A549 (cell line): ENCODE measurements around the gene GPR158. TPM values are rescaled to one million over a fixed set of nuclear protein-coding genes. Genes with fewer than 3 reads are reported as not detected.

Source experiments
- ATAC-seq, 2 experiments: fragments of 200-7000 bp in 1 of 2; fragments of >200 bp in 1 of 2; cut with Nextera tagmentation in 1 of 2; cut with Tn5 transposase in 1 of 2; 3 replicates each; pipeline versions ENCODE4 v1.8.0 to v1.9.1; 2018 to 2020; ENCODE audit warnings: mild to moderate bottlenecking in 1 of 2, moderate library complexity in 1 of 2
- CTCF ChIA-PET: fragments of 300-600 bp; sonication (Branson Sonifier 250); formaldehyde crosslinking; extraction: SDS; loops from one replicate; lab custom pipeline; 2021; ENCODE audit warnings: antibody characterized with exemption, inconsistent platforms; lab: Yijun Ruan, JAX
- POLR2A ChIA-PET: fragments of 350-600 bp; formaldehyde crosslinking; extraction: SDS; loops from one replicate; lab custom pipeline; 2021; ENCODE audit warnings: antibody characterized with exemption, inconsistent platforms; lab: Yijun Ruan, JAX
- DNase-seq, 2 experiments: peaks; one replicate each; pipeline versions ENCODE4 v3.0.0 to v3.0.0-alpha.2; 2011 to 2016; ENCODE audit warnings: low read depth in 1 of 2, low spot score in 1 of 2
- FAIRE-seq: peaks from 2 replicates; lab custom pipeline; 2011; peaks lifted over from hg19 to GRCh38; lab: Jason Lieb, UNC
- H3K27ac ChIP-seq, 2 experiments: fragments of >200 bp; sonication (Bioruptor Twin); formaldehyde crosslinking; 3 replicates each; pipeline ENCODE4 v1.5.1; 2016 to 2017
- H3K4me1 ChIP-seq: fragments of >200 bp; sonication (Bioruptor Twin); formaldehyde crosslinking; 3 replicates; pipeline ENCODE4 v1.6.1; 2016
- H3K4me2 ChIP-seq: fragments of >200 bp; sonication (Bioruptor Twin); formaldehyde crosslinking; 3 replicates; pipeline ENCODE4 v1.6.1; 2016
- H3K4me3 ChIP-seq: fragments of >200 bp; sonication (Bioruptor Twin); formaldehyde crosslinking; 3 replicates; pipeline ENCODE4 v1.5.1; 2016
- H3K9me3 ChIP-seq: fragments of >200 bp; sonication (Bioruptor Twin); formaldehyde crosslinking; 3 replicates; pipeline ENCODE4 v1.6.1; 2016
- CEBPB ChIP-seq, 2 experiments: fragments of >200 bp in 1 of 2; sonication (Bioruptor Twin) in 1 of 2; formaldehyde crosslinking in 1 of 2; IDR thresholded peaks; 2 replicates each; pipeline ENCODE4 v1.6.1; 2012 to 2016
- CHD4 ChIP-seq: fragments of 200-600 bp; sonication (generic); IDR thresholded peaks from 2 replicates; pipeline ENCODE4 v1.6.1; 2016; ENCODE audit warnings: antibody characterized with exemption, mild to moderate bottlenecking, borderline replicate concordance
- CTCF ChIP-seq: fragments of >200 bp; sonication (Bioruptor Twin); formaldehyde crosslinking; IDR thresholded peaks from 3 replicates; pipeline ENCODE4 v1.5.1; 2016
- EHMT2 ChIP-seq: fragments of 200-600 bp; sonication (generic); IDR thresholded peaks from 2 replicates; pipeline ENCODE4 v1.6.1; 2016; ENCODE audit warnings: antibody characterized with exemption, low read depth, mild to moderate bottlenecking, moderate library complexity
- ELK1 ChIP-seq: fragments of 150-350 bp; IDR thresholded peaks from 2 replicates; pipeline ENCODE4 v1.6.1; 2014; ENCODE audit warnings: low read depth, mild to moderate bottlenecking, low read length
- EP300 ChIP-seq, 2 experiments: fragments of >200 bp; sonication (Bioruptor Twin); formaldehyde crosslinking; IDR thresholded peaks; 2 replicates in 1 of 2; 3 replicates in 1 of 2; pipeline ENCODE4 v1.6.1; 2016 to 2017
- FOSB ChIP-seq: fragments of 250-450 bp; sonication (Bioruptor Pico); IDR thresholded peaks from 2 replicates; pipeline ENCODE4 v1.5.0; 2020; ENCODE audit warnings: mild to moderate bottlenecking, moderate library complexity
- FOXS1 ChIP-seq: fragments of 250-450 bp; sonication (Bioruptor Pico); IDR thresholded peaks from 2 replicates; pipeline ENCODE4 v1.5.0; 2020; ENCODE audit warnings: mild to moderate bottlenecking, moderate library complexity
- KDM1A ChIP-seq: fragments of 200-600 bp; sonication (generic); IDR thresholded peaks from 2 replicates; pipeline ENCODE4 v1.6.1; 2016; ENCODE audit warnings: low read depth, mild to moderate bottlenecking
- MAFK ChIP-seq: fragments of 450-650 bp; IDR thresholded peaks from 2 replicates; pipeline ENCODE4 v1.6.1; 2014; ENCODE audit not compliant: partially characterized antibody
- MAZ ChIP-seq: fragments of 150-350 bp; IDR thresholded peaks from 2 replicates; pipeline ENCODE4 v1.6.1; 2014; ENCODE audit warnings: antibody characterized with exemption, low read depth, low read length, borderline replicate concordance
- MYC ChIP-seq: IDR thresholded peaks from 2 replicates; pipeline ENCODE4 v1.6.1; 2012; ENCODE audit warnings: mild to moderate bottlenecking, inconsistent platforms, low read length, improper control_type of control experiment, borderline replicate concordance
- PBX3 ChIP-seq: IDR thresholded peaks from 2 replicates; pipeline ENCODE4 v1.6.1; 2012
- POLR2AphosphoS2 ChIP-seq: conservative IDR thresholded peaks from 2 replicates; pipeline ENCODE4 v1.6.1; 2012; ENCODE audit warnings: low read length, improper control_type of control experiment, inconsistent platforms
- RARB ChIP-seq: fragments of 250-450 bp; sonication (Bioruptor Pico); IDR thresholded peaks from 2 replicates; pipeline ENCODE4 v1.8.0; 2021; ENCODE audit warnings: mild to moderate bottlenecking, moderate library complexity
- RCOR1 ChIP-seq: fragments of 150-350 bp; IDR thresholded peaks from 2 replicates; pipeline ENCODE4 v1.6.1; 2014; ENCODE audit warnings: antibody characterized with exemption, low read length, low read depth
- REST ChIP-seq: fragments of 200-600 bp; sonication (generic); IDR thresholded peaks from 2 replicates; pipeline ENCODE4 v1.6.1; 2016; ENCODE audit warnings: antibody characterized with exemption, mild to moderate bottlenecking, moderate library complexity
- SREBF2 ChIP-seq: fragments of 450-650 bp; IDR thresholded peaks from 2 replicates; pipeline ENCODE4 v1.6.1; 2014; ENCODE audit warnings: mild to moderate bottlenecking, moderate library complexity
- WGBS: methylation state at CpG from one replicate; pipeline ENCODE4 v1.1.6; 2017; ENCODE audit errors: missing lambda C conversion rate; 5-methylcytosine and 5-hydroxymethylcytosine counted together
- polyA plus RNA-seq, 4 experiments: library from polyadenylated mRNA; depleted of rRNA in 3 of 4; stranded (reverse); fragments of >200 nt; fragmentation: RNase III in 1 of 4; extraction: RNeasy Plus Mini Kit Qiagen cat#74134 plus additional on column Dnase treatment in 1 of 4; gene quantifications; 2 replicates in 3 of 4; 3 replicates in 1 of 4; pipeline ENCODE4 v1.2.3, GENCODE V29; 2011 to 2017
- TF ChIP-seq, protein P1 (sequence below): IDR thresholded peaks from 2 replicates; pipeline ENCODE4 v1.6.1; 2012; ENCODE audit warnings: low read depth, borderline replicate concordance
- TF ChIP-seq, protein P2 (sequence below): fragments of 250-450 bp; sonication (Bioruptor Pico); IDR thresholded peaks from 2 replicates; pipeline ENCODE4 v1.5.0; 2021; ENCODE audit warnings: mild to moderate bottlenecking, moderate library complexity, borderline replicate concordance

The GPR158 gene
- polyA plus RNA-seq, 2 of the 4 experiments (the other 2 are of a cell fraction): 0.01 to 0.03 TPM

DNA sequence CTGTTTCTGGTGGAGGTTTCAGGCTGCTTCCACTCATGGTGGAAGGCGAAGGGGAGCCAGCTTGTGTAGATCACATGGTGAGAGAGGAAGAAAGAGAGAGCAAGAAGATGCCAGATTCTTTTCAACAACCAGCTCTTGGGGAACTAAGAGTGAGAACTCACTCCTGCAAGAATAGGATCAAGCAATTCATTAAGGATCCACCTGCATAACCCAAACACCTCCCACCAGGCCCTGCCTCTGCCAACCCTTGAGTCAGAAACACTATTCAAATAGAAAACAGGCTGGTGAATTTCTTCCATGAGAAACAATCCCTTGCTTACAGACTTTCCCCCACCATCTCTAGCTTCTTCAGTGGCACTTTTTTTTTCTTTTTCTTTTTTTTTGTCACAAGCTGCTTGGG lies 317.2 kb downstream of the GPR158 start:
- H3K27ac ChIP-seq: peak overlapping the region; percentile 14 to 50; a peak in 4 of 6 replicates
- H3K4me2 ChIP-seq: peak overlapping the region; percentile 71
- 88% methylated on average over 1 of the region's 1 CpG for WGBS
- no peak for ATAC-seq
- H3K9me3 ChIP-seq: no peaks in the 10 kb centered on the region
- H3K4me1 ChIP-seq: peaks cover 24% of the 10 kb centered on the region
- TF ChIP-seq FOSB (CRISPR knock-in tag) (no peak), MYC (no peak), REST (no peak), RCOR1 (no peak), MAZ (no peak), POLR2AphosphoS2 (no peak), CTCF (no peak), EHMT2 (no peak), KDM1A (no peak), SREBF2 (no peak), PBX3 (no peak), FOXS1 (CRISPR knock-in tag) (no peak), RARB (CRISPR knock-in tag) (no peak), MAFK (no peak), CEBPB (IDR thresholded peaks at IDR 0.05) (no peak), EP300 (IDR thresholded peaks at IDR 0.05) (no peak), CHD4 (no peak), ELK1 (no peak)
- TF ChIP-seq, protein P1, sequence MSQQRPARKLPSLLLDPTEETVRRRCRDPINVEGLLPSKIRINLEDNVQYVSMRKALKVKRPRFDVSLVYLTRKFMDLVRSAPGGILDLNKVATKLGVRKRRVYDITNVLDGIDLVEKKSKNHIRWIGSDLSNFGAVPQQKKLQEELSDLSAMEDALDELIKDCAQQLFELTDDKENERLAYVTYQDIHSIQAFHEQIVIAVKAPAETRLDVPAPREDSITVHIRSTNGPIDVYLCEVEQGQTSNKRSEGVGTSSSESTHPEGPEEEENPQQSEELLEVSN: no peak
- TF ChIP-seq, protein P2, sequence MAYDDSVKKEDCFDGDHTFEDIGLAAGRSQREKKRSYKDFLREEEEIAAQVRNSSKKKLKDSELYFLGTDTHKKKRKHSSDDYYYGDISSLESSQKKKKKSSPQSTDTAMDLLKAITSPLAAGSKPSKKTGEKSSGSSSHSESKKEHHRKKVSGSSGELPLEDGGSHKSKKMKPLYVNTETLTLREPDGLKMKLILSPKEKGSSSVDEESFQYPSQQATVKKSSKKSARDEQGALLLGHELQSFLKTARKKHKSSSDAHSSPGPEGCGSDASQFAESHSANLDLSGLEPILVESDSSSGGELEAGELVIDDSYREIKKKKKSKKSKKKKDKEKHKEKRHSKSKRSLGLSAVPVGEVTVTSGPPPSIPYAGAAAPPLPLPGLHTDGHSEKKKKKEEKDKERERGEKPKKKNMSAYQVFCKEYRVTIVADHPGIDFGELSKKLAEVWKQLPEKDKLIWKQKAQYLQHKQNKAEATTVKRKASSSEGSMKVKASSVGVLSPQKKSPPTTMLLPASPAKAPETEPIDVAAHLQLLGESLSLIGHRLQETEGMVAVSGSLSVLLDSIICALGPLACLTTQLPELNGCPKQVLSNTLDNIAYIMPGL (CRISPR knock-in tag): no peak
- TF ChIP-seq, all 56 proteins: peak for 0
- CTCF ChIA-PET: no interaction called here
- DNase-seq: no peak
- POLR2A ChIA-PET: no interaction called here
- no peak for FAIRE-seq
- no peak overlapping the region for H3K4me3 ChIP-seq
